Astrocyte (in vitro differentiated cells and primary cell): ENCODE measurements around the gene TFAP2A. TPM values are rescaled to one million over a fixed set of nuclear protein-coding genes. Genes with fewer than 3 reads are reported as not detected.

Source experiments
- DNase-seq: peaks from one replicate; pipeline ENCODE4 v3.0.0-alpha.2; 2010; ENCODE audit warnings: low read depth
- FAIRE-seq: peaks from 2 replicates; lab custom pipeline; 2011; peaks lifted over from hg19 to GRCh38; lab: Jason Lieb, UNC
- H2AFZ ChIP-seq: 2 replicates; pipeline ENCODE4 v1.6.0; 2012; ENCODE audit warnings: low read depth, low read length, inconsistent platforms
- H3K27ac ChIP-seq: 2 replicates; pipeline ENCODE4 v1.5.1; 2011; ENCODE audit warnings: low read depth, low read length, inconsistent platforms
- H3K27me3 ChIP-seq: 2 replicates; pipeline ENCODE4 v1.6.0; 2011; ENCODE audit warnings: low read length, inconsistent platforms; ENCODE audit not compliant: insufficient read depth
- H3K36me3 ChIP-seq: 2 replicates; pipeline ENCODE4 v1.5.1; 2011; ENCODE audit warnings: low read length, inconsistent platforms; ENCODE audit not compliant: insufficient read depth
- H3K4me1 ChIP-seq: 2 replicates; pipeline ENCODE4 v1.5.1; 2011; ENCODE audit warnings: low read length, inconsistent platforms; ENCODE audit not compliant: insufficient read depth
- H3K4me2 ChIP-seq: 2 replicates; pipeline ENCODE4 v1.6.0; 2012; ENCODE audit warnings: low read length, inconsistent platforms
- H3K4me3 ChIP-seq: 2 replicates; pipeline ENCODE4 v1.5.1; 2011; ENCODE audit warnings: low read depth, mild to moderate bottlenecking, low read length, inconsistent platforms; ENCODE audit not compliant: insufficient read depth
- H3K79me2 ChIP-seq: 2 replicates; pipeline ENCODE4 v1.6.0; 2012; ENCODE audit warnings: mild to moderate bottlenecking, low read length, inconsistent platforms; ENCODE audit not compliant: insufficient read depth
- H3K9ac ChIP-seq: 2 replicates; pipeline ENCODE4 v1.6.0; 2012; ENCODE audit warnings: mild to moderate bottlenecking, low read length, inconsistent platforms
- H3K9me3 ChIP-seq: 2 replicates; pipeline ENCODE4 v1.5.1; 2012; ENCODE audit warnings: low read depth, mild to moderate bottlenecking, low read length, inconsistent platforms; ENCODE audit not compliant: insufficient read depth
- H4K20me1 ChIP-seq: 2 replicates; pipeline ENCODE4 v1.6.0; 2012; ENCODE audit warnings: low read length, inconsistent platforms; ENCODE audit not compliant: insufficient read depth
- H3K27ac Mint-ChIP-seq: one replicate; pipeline ENCODE4 v1.8.0; 2021; ENCODE audit warnings: mild to moderate bottlenecking, mixed read lengths; ENCODE audit not compliant: unreplicated experiment
- H3K27me3 Mint-ChIP-seq: one replicate; pipeline ENCODE4 v1.8.0; 2021; ENCODE audit warnings: low read depth, mixed read lengths; ENCODE audit not compliant: unreplicated experiment
- H3K36me3 Mint-ChIP-seq: one replicate; pipeline ENCODE4 v1.8.0; 2021; ENCODE audit warnings: low read depth, mixed read lengths; ENCODE audit not compliant: unreplicated experiment
- H3K4me1 Mint-ChIP-seq: one replicate; pipeline ENCODE4 v1.8.0; 2021; ENCODE audit warnings: low read depth, mixed read lengths; ENCODE audit not compliant: unreplicated experiment
- H3K4me3 Mint-ChIP-seq: one replicate; pipeline ENCODE4 v1.8.0; 2021; ENCODE audit warnings: mild to moderate bottlenecking, moderate library complexity, mixed read lengths; ENCODE audit not compliant: unreplicated experiment
- H3K9me3 Mint-ChIP-seq: one replicate; pipeline ENCODE4 v1.8.0; 2021; ENCODE audit warnings: mild to moderate bottlenecking, mixed read lengths; ENCODE audit not compliant: unreplicated experiment
- EZH2 ChIP-seq: IDR thresholded peaks from 2 replicates; pipeline ENCODE4 v1.6.1; 2012; ENCODE audit warnings: mild to moderate bottlenecking, low read length, inconsistent platforms; ENCODE audit not compliant: insufficient read depth
- total RNA-seq: library from RNA; stranded (reverse); gene quantifications from 2 replicates; pipeline ENCODE4 v1.2.1, GENCODE V29; 2021
- TF ChIP-seq, protein P1 (sequence below): IDR thresholded peaks from 2 replicates; pipeline ENCODE4 v1.5.1; 2011; ENCODE audit warnings: low read depth, mild to moderate bottlenecking, inconsistent platforms, low read length, moderate library complexity; ENCODE audit not compliant: insufficient read depth

Gene TFAP2A
- total RNA-seq, 1 donor from 2014 or later, result 6.6 TPM

GRCh38 chr6:10393544-10394225 lies 21.2 kb downstream of the TFAP2A start:
- H2AFZ ChIP-seq, result no peak overlapping the region
- Mint-ChIP-seq H3K4me3 (no peak overlapping the region), H3K27me3 (peaks cover 90% of the 10 kb centered on the region)

GRCh38 chr6:10391799-10392198 lies 23.1 kb downstream of the TFAP2A start:
- H3K27ac Mint-ChIP-seq, result no peak overlapping the region
- Histone ChIP-seq H4K20me1 (no peaks in the 10 kb centered on the region), H2AFZ (no peak overlapping the region), H3K4me3 (no peak overlapping the region), H3K4me2 (no peak overlapping the region), H3K36me3 (no peaks in the 10 kb centered on the region), H3K27ac (no peak overlapping the region), H3K79me2 (no peaks in the 10 kb centered on the region), H3K4me1 (no peaks in the 10 kb centered on the region), H3K9me3 (no peaks in the 10 kb centered on the region), H3K27me3 (peaks cover 97% of the 10 kb centered on the region), H3K9ac (no peak overlapping the region)
- DNase-seq (no peak), FAIRE-seq (no peak)
- peaks cover 5% of the 10 kb centered on the region for H3K4me1 Mint-ChIP-seq
- H3K27me3 Mint-ChIP-seq, result peaks cover 94% of the 10 kb centered on the region
- no peak overlapping the region for H3K4me3 Mint-ChIP-seq
- H3K36me3 Mint-ChIP-seq, result peaks cover 5% of the 10 kb centered on the region
- H3K9me3 Mint-ChIP-seq, result peaks cover 14% of the 10 kb centered on the region
- no peak for TF ChIP-seq EZH2
- TF ChIP-seq, protein P1, sequence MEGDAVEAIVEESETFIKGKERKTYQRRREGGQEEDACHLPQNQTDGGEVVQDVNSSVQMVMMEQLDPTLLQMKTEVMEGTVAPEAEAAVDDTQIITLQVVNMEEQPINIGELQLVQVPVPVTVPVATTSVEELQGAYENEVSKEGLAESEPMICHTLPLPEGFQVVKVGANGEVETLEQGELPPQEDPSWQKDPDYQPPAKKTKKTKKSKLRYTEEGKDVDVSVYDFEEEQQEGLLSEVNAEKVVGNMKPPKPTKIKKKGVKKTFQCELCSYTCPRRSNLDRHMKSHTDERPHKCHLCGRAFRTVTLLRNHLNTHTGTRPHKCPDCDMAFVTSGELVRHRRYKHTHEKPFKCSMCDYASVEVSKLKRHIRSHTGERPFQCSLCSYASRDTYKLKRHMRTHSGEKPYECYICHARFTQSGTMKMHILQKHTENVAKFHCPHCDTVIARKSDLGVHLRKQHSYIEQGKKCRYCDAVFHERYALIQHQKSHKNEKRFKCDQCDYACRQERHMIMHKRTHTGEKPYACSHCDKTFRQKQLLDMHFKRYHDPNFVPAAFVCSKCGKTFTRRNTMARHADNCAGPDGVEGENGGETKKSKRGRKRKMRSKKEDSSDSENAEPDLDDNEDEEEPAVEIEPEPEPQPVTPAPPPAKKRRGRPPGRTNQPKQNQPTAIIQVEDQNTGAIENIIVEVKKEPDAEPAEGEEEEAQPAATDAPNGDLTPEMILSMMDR, result no peak

More at GRCh38 chr6:10393544-10394225, 21.2 kb downstream of the TFAP2A start:
- no peaks in the 10 kb centered on the region for H4K20me1 ChIP-seq
- Mint-ChIP-seq H3K36me3 (peaks cover 5% of the 10 kb centered on the region), H3K9me3 (peaks cover 18% of the 10 kb centered on the region), H3K27ac (no peak overlapping the region), H3K4me1 (peaks cover 5% of the 10 kb centered on the region)
- H3K9me3 ChIP-seq, result no peaks in the 10 kb centered on the region
- H3K4me3 ChIP-seq, result no peak overlapping the region
- no peaks in the 10 kb centered on the region for H3K36me3 ChIP-seq
- H3K4me2 ChIP-seq, result no peak overlapping the region
- H3K27ac ChIP-seq, result no peak overlapping the region
- H3K79me2 ChIP-seq, result no peaks in the 10 kb centered on the region
- peaks cover 91% of the 10 kb centered on the region for H3K27me3 ChIP-seq
- no peak for DNase-seq
- H3K4me1 ChIP-seq, result no peaks in the 10 kb centered on the region
- no peak overlapping the region for H3K9ac ChIP-seq
- no peak for FAIRE-seq
- peak; percentile 12 for TF ChIP-seq EZH2
- TF ChIP-seq, protein P1, result no peak

- H3K4me3 Mint-ChIP-seq, result no peak overlapping the region
- no peak overlapping the region for H3K27ac Mint-ChIP-seq
- Histone ChIP-seq H3K4me2 (no peak overlapping the region), H4K20me1 (no peaks in the 10 kb centered on the region), H3K4me3 (no peak overlapping the region), H3K79me2 (no peaks in the 10 kb centered on the region), H2AFZ (no peak overlapping the region), H3K36me3 (no peaks in the 10 kb centered on the region), H3K27ac (no peak overlapping the region), H3K4me1 (no peaks in the 10 kb centered on the region), H3K9ac (no peak overlapping the region), H3K27me3 (peaks cover 99% of the 10 kb centered on the region), H3K9me3 (no peaks in the 10 kb centered on the region)
- H3K27me3 Mint-ChIP-seq, result peaks cover 97% of the 10 kb centered on the region
- no peak for FAIRE-seq
- peaks cover 5% of the 10 kb centered on the region for H3K36me3 Mint-ChIP-seq
- H3K4me1 Mint-ChIP-seq, result peaks cover 5% of the 10 kb centered on the region
- no peak for TF ChIP-seq EZH2
- TF ChIP-seq, protein P1, result no peak
- no peak for DNase-seq
- H3K9me3 Mint-ChIP-seq, result peaks cover 14% of the 10 kb centered on the region
Observed at GRCh38 chr6:10391299-10391630, 23.6 kb downstream of the TFAP2A start.
